Activated CD4-positive, alpha-beta T cell treated with anti-CD3 and anti-CD28 coated beads, Interleukin-2, Interleukin-4, amounts not matched to agents 100 ng/mL and 50 ng/mL, durations not matched to agents 16 hours and 8 hours (primary cell): ENCODE measurements around the gene ALKBH3.

ENCODE experiments used
- DNase-seq: peaks from one replicate; pipeline ENCODE4 v3.0.0-alpha.2; 2020; ENCODE audit warnings: low spot score

Gene ALKBH3

DNA sequence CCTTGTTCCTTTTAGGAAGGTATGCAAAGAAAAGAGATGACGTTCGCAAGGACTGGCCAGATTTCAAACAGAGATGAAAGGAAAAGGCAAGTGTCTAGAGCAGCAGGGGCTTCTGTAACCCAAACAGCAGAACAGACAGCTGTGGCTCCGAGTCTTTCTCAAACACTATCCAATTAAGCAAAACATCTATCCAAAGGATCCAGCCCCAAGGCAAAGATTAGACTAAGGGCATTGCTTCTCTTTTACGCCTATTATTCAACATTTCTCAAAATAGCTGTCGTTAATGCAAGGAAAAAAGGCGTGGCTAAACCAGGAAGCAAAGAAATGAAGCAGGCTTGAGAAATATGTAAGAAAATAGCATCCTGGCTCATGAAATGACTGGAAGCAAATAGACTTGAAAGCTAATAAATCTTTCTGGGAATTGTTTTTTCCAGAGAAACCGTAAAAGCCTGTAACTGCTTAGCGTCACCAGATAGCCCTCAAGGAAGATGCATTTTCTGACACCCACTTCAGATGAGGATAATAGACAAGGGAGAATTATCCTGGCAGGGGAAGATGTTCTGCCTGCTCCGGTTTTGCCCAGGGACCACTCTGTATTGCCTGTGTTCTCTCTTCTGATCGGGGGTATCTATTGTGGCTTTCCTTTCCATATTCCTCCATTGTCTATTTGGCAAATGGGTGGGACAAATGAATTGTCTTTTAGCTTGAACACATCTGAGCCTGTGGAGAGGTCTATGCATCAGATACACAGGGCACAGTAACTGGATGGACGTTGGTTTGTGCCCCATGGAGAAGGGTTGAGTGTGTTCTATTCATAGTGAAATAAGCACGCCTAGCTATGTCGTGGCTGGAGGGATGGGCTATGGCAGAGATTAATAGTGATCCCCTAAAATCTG is 82.0 kb downstream of the ALKBH3 start:
- no peak for DNase-seq

GRCh38 chr11:43963279-43963620 is 82.6 kb downstream of the ALKBH3 start:
- no peak for DNase-seq

DNA sequence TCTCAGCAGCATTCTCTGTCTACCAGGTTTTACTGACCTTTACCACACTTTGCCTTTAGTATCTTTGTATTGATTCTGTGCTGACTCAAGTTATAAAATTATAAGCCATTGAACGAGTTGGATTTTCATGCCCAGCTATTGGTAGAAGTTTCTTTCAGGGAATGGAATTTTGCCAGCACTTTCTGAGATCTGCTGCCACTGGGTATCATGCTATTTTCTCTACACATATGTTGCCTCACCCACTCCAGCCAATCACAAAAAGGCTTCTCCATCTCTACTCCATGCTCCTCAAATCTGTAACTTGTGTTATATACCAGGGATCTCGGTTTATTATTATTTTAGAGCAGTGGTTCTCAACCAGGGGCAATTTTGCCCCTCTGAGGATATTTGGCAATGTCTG is 87.0 kb downstream of the ALKBH3 start:
- no peak for DNase-seq

GRCh38 chr11:43968719-43969118 is 88.1 kb downstream of the ALKBH3 start:
- DNase-seq, result no peak

DNA sequence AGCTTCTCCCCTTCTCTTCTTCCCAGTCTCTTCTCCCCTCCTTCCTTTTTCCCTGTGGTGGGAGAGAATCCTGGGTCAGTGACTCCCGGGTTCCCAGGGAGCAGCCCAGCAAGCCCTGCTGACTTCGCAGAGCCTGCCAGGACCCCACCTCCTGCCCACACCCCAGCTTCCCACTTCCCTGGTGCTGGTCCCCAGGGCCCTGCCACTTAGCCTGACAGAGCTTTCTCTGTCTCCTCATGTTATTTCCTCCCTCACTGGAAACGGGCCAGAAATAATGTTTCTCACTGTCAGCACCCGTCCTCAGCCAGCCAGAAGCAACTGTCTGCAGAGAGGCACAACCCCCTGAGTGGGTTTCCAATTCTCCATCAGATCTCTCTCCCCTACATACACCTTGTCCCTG is 88.9 kb downstream of the ALKBH3 start:
- DNase-seq, result no peak
